WTC11 (cell line): ENCODE measurements around the gene LYZL2. TPM values are rescaled to one million over a fixed set of nuclear protein-coding genes. Genes with fewer than 3 reads are reported as not detected.

Source experiments
- ATAC-seq: fragments of 200-7000 bp; cut with Tn5 transposase; 2 replicates; pipeline ENCODE4 v1.10.0; 2021; ENCODE audit warnings: mild to moderate bottlenecking, moderate library complexity
- CTCF ChIA-PET: fragments of 300-600 bp; sonication (Branson Sonifier 250); formaldehyde crosslinking; loops from one replicate; lab custom pipeline; 2021; ENCODE audit warnings: antibody characterized with exemption; lab: Charles Lee
- POLR2A ChIA-PET: fragments of 350-600 bp; sonication (Branson Sonifier 250); formaldehyde crosslinking; loops from one replicate; lab custom pipeline; 2021; ENCODE audit warnings: antibody characterized with exemption; lab: Charles Lee
- DNase-seq: peaks from one replicate; pipeline ENCODE4 v3.0.0; 2021; ENCODE audit warnings: low spot score
- H3K27ac Mint-ChIP-seq: 2 replicates; pipeline ENCODE4 v1.8.0; 2021; ENCODE audit warnings: mixed read lengths
- H3K27me3 Mint-ChIP-seq: 2 replicates; pipeline ENCODE4 v1.8.0; 2021; ENCODE audit warnings: low read depth, mild to moderate bottlenecking, moderate library complexity, mixed read lengths
- H3K36me3 Mint-ChIP-seq: 2 replicates; pipeline ENCODE4 v1.8.0; 2021; ENCODE audit warnings: mixed read lengths
- H3K4me1 Mint-ChIP-seq: 2 replicates; pipeline ENCODE4 v1.8.0; 2022; ENCODE audit warnings: mixed read lengths
- H3K4me3 Mint-ChIP-seq: 2 replicates; pipeline ENCODE4 v1.8.0; 2021; ENCODE audit warnings: mild to moderate bottlenecking, moderate library complexity, mixed read lengths
- H3K9me3 Mint-ChIP-seq: 2 replicates; pipeline ENCODE4 v1.8.0; 2021; ENCODE audit warnings: mixed read lengths
- CREB1 ChIP-seq: sonication (generic); formaldehyde crosslinking; IDR thresholded peaks from 2 replicates; pipeline ENCODE4 v1.8.0; 2023; ENCODE audit warnings: mild to moderate bottlenecking, missing genetic modification reagents
- CREM ChIP-seq: sonication (generic); formaldehyde crosslinking; IDR thresholded peaks from 2 replicates; pipeline ENCODE4 v1.8.1; 2022; ENCODE audit warnings: mild to moderate bottlenecking, missing genetic modification reagents, moderate library complexity
- FOXK1 ChIP-seq: sonication (generic); formaldehyde crosslinking; IDR thresholded peaks from 2 replicates; pipeline ENCODE4 v1.8.0; 2022; ENCODE audit warnings: mild to moderate bottlenecking, moderate library complexity, missing genetic modification reagents
- FOXP1 ChIP-seq: sonication (generic); formaldehyde crosslinking; IDR thresholded peaks from 2 replicates; pipeline ENCODE4 v1.8.0; 2022; ENCODE audit warnings: missing genetic modification reagents, mild to moderate bottlenecking, moderate library complexity, borderline replicate concordance
- MYBL2 ChIP-seq: sonication (generic); formaldehyde crosslinking; IDR thresholded peaks from 2 replicates; pipeline ENCODE4 v1.8.1; 2023; ENCODE audit warnings: mild to moderate bottlenecking, moderate library complexity, missing genetic modification reagents
- NFE2L1 ChIP-seq: sonication (generic); formaldehyde crosslinking; IDR thresholded peaks from 2 replicates; pipeline ENCODE4 v1.8.1; 2023; ENCODE audit warnings: missing genetic modification reagents
- PRRX2 ChIP-seq: fragments of 250-450 bp; sonication (Bioruptor Pico); IDR thresholded peaks from 2 replicates; pipeline ENCODE4 v1.8.0; 2021; ENCODE audit warnings: mild to moderate bottlenecking
- SP1 ChIP-seq: sonication (generic); formaldehyde crosslinking; conservative IDR thresholded peaks from 2 replicates; pipeline ENCODE4 v1.8.1; 2022; ENCODE audit warnings: missing genetic modification reagents
- TEAD1 ChIP-seq: sonication (generic); formaldehyde crosslinking; IDR thresholded peaks from 2 replicates; pipeline ENCODE4 v1.8.0; 2022; ENCODE audit warnings: mild to moderate bottlenecking, missing genetic modification reagents
- ZNF219 ChIP-seq: sonication (generic); formaldehyde crosslinking; IDR thresholded peaks from 2 replicates; pipeline ENCODE4 v1.8.0; 2023; ENCODE audit warnings: missing genetic modification reagents, mild to moderate bottlenecking, borderline replicate concordance
- ZNF232 ChIP-seq: sonication (generic); formaldehyde crosslinking; IDR thresholded peaks from 2 replicates; pipeline ENCODE4 v1.8.0; 2022; ENCODE audit warnings: mild to moderate bottlenecking, missing genetic modification reagents
- ZNF396 ChIP-seq: fragments of 250-450 bp; sonication (Bioruptor Pico); IDR thresholded peaks from 2 replicates; pipeline ENCODE4 v1.8.0; 2021; ENCODE audit warnings: mild to moderate bottlenecking, moderate library complexity, borderline replicate concordance
- ZNF423 ChIP-seq: fragments of 250-450 bp; sonication (Bioruptor Pico); IDR thresholded peaks from 2 replicates; pipeline ENCODE4 v2.1.2; 2022; ENCODE audit warnings: mild to moderate bottlenecking, moderate library complexity
- total RNA-seq: library from RNA; stranded (reverse); gene quantifications from 3 replicates; pipeline ENCODE4 v1.2.3, GENCODE V29; 2021
- TF ChIP-seq, protein P1 (sequence below): fragments of 250-450 bp; sonication (Bioruptor Pico); IDR thresholded peaks from 2 replicates; pipeline ENCODE4 v1.8.0; 2021; ENCODE audit warnings: mild to moderate bottlenecking
- TF ChIP-seq, protein P2 (sequence below): sonication (generic); formaldehyde crosslinking; IDR thresholded peaks from 2 replicates; pipeline ENCODE4 v1.8.0; 2023; ENCODE audit warnings: missing genetic modification reagents, mild to moderate bottlenecking, borderline replicate concordance
- TF ChIP-seq, protein P3 (sequence below): sonication (generic); formaldehyde crosslinking; IDR thresholded peaks from 2 replicates; pipeline ENCODE4 v1.8.1; 2023; ENCODE audit warnings: mild to moderate bottlenecking, missing genetic modification reagents, borderline replicate concordance
- TF ChIP-seq, protein P4 (sequence below): sonication (generic); formaldehyde crosslinking; IDR thresholded peaks from 2 replicates; pipeline ENCODE4 v1.8.1; 2022; ENCODE audit warnings: mild to moderate bottlenecking, missing genetic modification reagents, moderate library complexity, borderline replicate concordance
- TF ChIP-seq, protein P5 (sequence below): sonication (generic); formaldehyde crosslinking; IDR thresholded peaks from 2 replicates; pipeline ENCODE4 v1.8.0; 2022; ENCODE audit warnings: mild to moderate bottlenecking, missing genetic modification reagents
- TF ChIP-seq, protein P6 (sequence below): sonication (generic); formaldehyde crosslinking; IDR thresholded peaks from 2 replicates; pipeline ENCODE4 v1.8.1; 2022; ENCODE audit warnings: low read depth, mild to moderate bottlenecking, moderate library complexity, missing genetic modification reagents, borderline replicate concordance
- TF ChIP-seq, protein P7 (sequence below): sonication (generic); formaldehyde crosslinking; IDR thresholded peaks from 2 replicates; pipeline ENCODE4 v1.8.1; 2023; ENCODE audit warnings: mild to moderate bottlenecking, missing genetic modification reagents, moderate library complexity
- TF ChIP-seq, protein P8 (sequence below): sonication (generic); formaldehyde crosslinking; IDR thresholded peaks from 2 replicates; pipeline ENCODE4 v1.8.0; 2023; ENCODE audit warnings: missing genetic modification reagents
- TF ChIP-seq, protein P9 (sequence below): fragments of 250-450 bp; sonication (Bioruptor Pico); IDR thresholded peaks from 2 replicates; pipeline ENCODE4 v2.1.2; 2022; ENCODE audit warnings: mild to moderate bottlenecking, moderate library complexity

LYZL2 gene
- total RNA-seq, 1 experiment from 2014 or later, result not detected

DNA sequence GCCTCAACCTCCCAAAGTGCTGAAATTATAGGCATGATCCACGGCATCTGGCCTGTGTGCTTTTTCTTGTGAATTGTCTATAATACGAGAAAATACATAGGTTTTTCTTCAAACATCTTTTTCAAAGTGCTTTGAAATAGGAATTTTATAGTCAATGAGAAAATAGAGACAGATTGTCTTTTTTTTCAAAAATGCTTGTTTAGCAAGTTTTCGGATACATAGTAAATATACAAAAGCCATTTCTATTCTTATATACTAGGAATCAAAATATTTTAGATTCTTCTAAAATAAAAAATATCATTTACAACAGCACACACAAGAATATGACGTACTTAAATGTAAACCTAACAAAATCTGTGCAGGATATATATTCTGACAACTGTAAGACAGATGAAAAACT, 1.6 kb upstream of the LYZL2 start:
- ChIA-PET CTCF (interaction anchor here (0.8 to 1.6 kb wide), 2 partner anchors 9 to 40 kb away, joined by 3 to 5 read pairs; no protein-coding TSS in a partner anchor), POLR2A (no interaction called here)

DNA sequence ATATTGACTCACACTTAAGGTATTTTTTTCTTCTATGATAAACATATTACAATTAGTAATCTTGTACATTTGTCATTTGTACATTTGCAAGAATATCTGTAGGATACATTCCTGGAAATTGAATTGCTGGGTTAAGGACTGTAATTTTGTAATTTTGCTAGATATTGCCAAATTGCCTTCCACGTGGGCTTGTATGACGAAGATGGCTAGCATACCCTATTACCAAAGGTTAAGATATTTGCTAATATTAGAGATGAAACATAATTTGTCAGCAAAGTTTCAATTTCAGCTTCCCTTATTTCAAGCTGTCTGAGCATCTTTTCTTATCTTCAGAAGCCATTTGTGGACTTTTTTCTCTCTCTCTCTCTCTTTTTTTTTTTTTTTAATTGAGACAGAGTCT, 1.0 kb upstream of the LYZL2 start:
- Mint-ChIP-seq H3K4me1 (no peaks in the 10 kb centered on the region), H3K36me3 (peaks cover 2% of the 10 kb centered on the region; the same call in 1 of the 2 replicates), H3K9me3 (peaks cover 8% of the 10 kb centered on the region; the same call in 1 of the 2 replicates), H3K27ac (no peak overlapping the region), H3K4me3 (no peak overlapping the region), H3K27me3 (no peaks in the 10 kb centered on the region; the same call in 1 of the 2 replicates)
- POLR2A ChIA-PET, result no interaction called here
- ATAC-seq, result no peak
- CTCF ChIA-PET, result interaction anchor here (0.8 to 1.6 kb wide), 2 partner anchors 9 to 40 kb away, joined by 3 to 5 read pairs; no protein-coding TSS in a partner anchor
- DNase-seq, result no peak
- TF ChIP-seq, protein P1, sequence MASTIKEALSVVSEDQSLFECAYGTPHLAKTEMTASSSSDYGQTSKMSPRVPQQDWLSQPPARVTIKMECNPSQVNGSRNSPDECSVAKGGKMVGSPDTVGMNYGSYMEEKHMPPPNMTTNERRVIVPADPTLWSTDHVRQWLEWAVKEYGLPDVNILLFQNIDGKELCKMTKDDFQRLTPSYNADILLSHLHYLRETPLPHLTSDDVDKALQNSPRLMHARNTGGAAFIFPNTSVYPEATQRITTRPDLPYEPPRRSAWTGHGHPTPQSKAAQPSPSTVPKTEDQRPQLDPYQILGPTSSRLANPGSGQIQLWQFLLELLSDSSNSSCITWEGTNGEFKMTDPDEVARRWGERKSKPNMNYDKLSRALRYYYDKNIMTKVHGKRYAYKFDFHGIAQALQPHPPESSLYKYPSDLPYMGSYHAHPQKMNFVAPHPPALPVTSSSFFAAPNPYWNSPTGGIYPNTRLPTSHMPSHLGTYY (CRISPR knock-in tag), result no peak
- TF ChIP-seq, protein P2, sequence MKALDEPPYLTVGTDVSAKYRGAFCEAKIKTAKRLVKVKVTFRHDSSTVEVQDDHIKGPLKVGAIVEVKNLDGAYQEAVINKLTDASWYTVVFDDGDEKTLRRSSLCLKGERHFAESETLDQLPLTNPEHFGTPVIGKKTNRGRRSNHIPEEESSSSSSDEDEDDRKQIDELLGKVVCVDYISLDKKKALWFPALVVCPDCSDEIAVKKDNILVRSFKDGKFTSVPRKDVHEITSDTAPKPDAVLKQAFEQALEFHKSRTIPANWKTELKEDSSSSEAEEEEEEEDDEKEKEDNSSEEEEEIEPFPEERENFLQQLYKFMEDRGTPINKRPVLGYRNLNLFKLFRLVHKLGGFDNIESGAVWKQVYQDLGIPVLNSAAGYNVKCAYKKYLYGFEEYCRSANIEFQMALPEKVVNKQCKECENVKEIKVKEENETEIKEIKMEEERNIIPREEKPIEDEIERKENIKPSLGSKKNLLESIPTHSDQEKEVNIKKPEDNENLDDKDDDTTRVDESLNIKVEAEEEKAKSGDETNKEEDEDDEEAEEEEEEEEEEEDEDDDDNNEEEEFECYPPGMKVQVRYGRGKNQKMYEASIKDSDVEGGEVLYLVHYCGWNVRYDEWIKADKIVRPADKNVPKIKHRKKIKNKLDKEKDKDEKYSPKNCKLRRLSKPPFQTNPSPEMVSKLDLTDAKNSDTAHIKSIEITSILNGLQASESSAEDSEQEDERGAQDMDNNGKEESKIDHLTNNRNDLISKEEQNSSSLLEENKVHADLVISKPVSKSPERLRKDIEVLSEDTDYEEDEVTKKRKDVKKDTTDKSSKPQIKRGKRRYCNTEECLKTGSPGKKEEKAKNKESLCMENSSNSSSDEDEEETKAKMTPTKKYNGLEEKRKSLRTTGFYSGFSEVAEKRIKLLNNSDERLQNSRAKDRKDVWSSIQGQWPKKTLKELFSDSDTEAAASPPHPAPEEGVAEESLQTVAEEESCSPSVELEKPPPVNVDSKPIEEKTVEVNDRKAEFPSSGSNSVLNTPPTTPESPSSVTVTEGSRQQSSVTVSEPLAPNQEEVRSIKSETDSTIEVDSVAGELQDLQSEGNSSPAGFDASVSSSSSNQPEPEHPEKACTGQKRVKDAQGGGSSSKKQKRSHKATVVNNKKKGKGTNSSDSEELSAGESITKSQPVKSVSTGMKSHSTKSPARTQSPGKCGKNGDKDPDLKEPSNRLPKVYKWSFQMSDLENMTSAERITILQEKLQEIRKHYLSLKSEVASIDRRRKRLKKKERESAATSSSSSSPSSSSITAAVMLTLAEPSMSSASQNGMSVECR (CRISPR knock-in tag), result no peak
- TF ChIP-seq, protein P3, sequence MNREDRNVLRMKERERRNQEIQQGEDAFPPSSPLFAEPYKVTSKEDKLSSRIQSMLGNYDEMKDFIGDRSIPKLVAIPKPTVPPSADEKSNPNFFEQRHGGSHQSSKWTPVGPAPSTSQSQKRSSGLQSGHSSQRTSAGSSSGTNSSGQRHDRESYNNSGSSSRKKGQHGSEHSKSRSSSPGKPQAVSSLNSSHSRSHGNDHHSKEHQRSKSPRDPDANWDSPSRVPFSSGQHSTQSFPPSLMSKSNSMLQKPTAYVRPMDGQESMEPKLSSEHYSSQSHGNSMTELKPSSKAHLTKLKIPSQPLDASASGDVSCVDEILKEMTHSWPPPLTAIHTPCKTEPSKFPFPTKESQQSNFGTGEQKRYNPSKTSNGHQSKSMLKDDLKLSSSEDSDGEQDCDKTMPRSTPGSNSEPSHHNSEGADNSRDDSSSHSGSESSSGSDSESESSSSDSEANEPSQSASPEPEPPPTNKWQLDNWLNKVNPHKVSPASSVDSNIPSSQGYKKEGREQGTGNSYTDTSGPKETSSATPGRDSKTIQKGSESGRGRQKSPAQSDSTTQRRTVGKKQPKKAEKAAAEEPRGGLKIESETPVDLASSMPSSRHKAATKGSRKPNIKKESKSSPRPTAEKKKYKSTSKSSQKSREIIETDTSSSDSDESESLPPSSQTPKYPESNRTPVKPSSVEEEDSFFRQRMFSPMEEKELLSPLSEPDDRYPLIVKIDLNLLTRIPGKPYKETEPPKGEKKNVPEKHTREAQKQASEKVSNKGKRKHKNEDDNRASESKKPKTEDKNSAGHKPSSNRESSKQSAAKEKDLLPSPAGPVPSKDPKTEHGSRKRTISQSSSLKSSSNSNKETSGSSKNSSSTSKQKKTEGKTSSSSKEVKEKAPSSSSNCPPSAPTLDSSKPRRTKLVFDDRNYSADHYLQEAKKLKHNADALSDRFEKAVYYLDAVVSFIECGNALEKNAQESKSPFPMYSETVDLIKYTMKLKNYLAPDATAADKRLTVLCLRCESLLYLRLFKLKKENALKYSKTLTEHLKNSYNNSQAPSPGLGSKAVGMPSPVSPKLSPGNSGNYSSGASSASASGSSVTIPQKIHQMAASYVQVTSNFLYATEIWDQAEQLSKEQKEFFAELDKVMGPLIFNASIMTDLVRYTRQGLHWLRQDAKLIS, result no peak
- TF ChIP-seq, protein P4, sequence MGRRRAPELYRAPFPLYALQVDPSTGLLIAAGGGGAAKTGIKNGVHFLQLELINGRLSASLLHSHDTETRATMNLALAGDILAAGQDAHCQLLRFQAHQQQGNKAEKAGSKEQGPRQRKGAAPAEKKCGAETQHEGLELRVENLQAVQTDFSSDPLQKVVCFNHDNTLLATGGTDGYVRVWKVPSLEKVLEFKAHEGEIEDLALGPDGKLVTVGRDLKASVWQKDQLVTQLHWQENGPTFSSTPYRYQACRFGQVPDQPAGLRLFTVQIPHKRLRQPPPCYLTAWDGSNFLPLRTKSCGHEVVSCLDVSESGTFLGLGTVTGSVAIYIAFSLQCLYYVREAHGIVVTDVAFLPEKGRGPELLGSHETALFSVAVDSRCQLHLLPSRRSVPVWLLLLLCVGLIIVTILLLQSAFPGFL (CRISPR knock-in tag), result no peak
- TF ChIP-seq, protein P5, sequence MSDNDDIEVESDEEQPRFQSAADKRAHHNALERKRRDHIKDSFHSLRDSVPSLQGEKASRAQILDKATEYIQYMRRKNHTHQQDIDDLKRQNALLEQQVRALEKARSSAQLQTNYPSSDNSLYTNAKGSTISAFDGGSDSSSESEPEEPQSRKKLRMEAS (CRISPR knock-in tag), result no peak
- no peak for TF ChIP-seq CREM
- no peak for TF ChIP-seq FOXK1 (CRISPR knock-in tag)
- TF ChIP-seq TEAD1, result no peak
- no peak for TF ChIP-seq ZNF423 (CRISPR knock-in tag)
- no peak for TF ChIP-seq SP1 (CRISPR knock-in tag)
- TF ChIP-seq, protein P6, sequence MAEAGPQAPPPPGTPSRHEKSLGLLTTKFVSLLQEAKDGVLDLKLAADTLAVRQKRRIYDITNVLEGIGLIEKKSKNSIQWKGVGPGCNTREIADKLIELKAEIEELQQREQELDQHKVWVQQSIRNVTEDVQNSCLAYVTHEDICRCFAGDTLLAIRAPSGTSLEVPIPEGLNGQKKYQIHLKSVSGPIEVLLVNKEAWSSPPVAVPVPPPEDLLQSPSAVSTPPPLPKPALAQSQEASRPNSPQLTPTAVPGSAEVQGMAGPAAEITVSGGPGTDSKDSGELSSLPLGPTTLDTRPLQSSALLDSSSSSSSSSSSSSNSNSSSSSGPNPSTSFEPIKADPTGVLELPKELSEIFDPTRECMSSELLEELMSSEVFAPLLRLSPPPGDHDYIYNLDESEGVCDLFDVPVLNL (CRISPR knock-in tag), result no peak
- TF ChIP-seq, protein P7, sequence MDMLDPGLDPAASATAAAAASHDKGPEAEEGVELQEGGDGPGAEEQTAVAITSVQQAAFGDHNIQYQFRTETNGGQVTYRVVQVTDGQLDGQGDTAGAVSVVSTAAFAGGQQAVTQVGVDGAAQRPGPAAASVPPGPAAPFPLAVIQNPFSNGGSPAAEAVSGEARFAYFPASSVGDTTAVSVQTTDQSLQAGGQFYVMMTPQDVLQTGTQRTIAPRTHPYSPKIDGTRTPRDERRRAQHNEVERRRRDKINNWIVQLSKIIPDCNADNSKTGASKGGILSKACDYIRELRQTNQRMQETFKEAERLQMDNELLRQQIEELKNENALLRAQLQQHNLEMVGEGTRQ (CRISPR knock-in tag), result no peak
- no peak for TF ChIP-seq PRRX2 (CRISPR knock-in tag)
- TF ChIP-seq, protein P8, sequence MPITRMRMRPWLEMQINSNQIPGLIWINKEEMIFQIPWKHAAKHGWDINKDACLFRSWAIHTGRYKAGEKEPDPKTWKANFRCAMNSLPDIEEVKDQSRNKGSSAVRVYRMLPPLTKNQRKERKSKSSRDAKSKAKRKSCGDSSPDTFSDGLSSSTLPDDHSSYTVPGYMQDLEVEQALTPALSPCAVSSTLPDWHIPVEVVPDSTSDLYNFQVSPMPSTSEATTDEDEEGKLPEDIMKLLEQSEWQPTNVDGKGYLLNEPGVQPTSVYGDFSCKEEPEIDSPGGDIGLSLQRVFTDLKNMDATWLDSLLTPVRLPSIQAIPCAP, result no peak
- no peak for TF ChIP-seq ZNF219 (CRISPR knock-in tag)

More for the DNA sequence above, 1.6 kb upstream of the LYZL2 start:
- H3K4me1 Mint-ChIP-seq, result no peaks in the 10 kb centered on the region
- H3K27me3 Mint-ChIP-seq, result no peaks in the 10 kb centered on the region; the same call in 1 of the 2 replicates
- H3K4me3 Mint-ChIP-seq, result no peak overlapping the region
- no peak for TF ChIP-seq CREB1 (CRISPR knock-in tag)
- no peak for TF ChIP-seq ZNF396
- TF ChIP-seq MYBL2 (CRISPR knock-in tag), result no peak
- TF ChIP-seq, protein P9, sequence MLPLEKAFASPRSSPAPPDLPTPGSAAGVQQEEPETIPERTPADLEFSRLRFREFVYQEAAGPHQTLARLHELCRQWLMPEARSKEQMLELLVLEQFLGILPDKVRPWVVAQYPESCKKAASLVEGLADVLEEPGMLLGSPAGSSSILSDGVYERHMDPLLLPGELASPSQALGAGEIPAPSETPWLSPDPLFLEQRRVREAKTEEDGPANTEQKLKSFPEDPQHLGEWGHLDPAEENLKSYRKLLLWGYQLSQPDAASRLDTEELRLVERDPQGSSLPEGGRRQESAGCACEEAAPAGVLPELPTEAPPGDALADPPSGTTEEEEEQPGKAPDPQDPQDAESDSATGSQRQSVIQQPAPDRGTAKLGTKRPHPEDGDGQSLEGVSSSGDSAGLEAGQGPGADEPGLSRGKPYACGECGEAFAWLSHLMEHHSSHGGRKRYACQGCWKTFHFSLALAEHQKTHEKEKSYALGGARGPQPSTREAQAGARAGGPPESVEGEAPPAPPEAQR (CRISPR knock-in tag), result no peak
- TF ChIP-seq FOXP1 (CRISPR knock-in tag), result no peak
- TF ChIP-seq ZNF232 (CRISPR knock-in tag), result no peak
- TF ChIP-seq NFE2L1 (CRISPR knock-in tag), result no peak
- TF ChIP-seq, all 79 proteins: peak for 0
- Mint-ChIP-seq H3K9me3 (peaks cover 8% of the 10 kb centered on the region; the same call in 1 of the 2 replicates), H3K27ac (no peak overlapping the region), H3K36me3 (peaks cover 2% of the 10 kb centered on the region; the same call in 1 of the 2 replicates)
- ATAC-seq (no peak), DNase-seq (no peak)
